GM06990 (cell line): ENCODE results near the gene KCNQ5.

Experiments
- DNase-seq: peaks from one replicate; pipeline ENCODE4 v3.0.0-alpha.2; 2011; ENCODE audit not compliant: insufficient read length; ENCODE audit errors: extremely low read depth
- H3K27me3 ChIP-seq: replicated peaks from 2 replicates; pipeline ENCODE4 v1.6.0; 2011; ENCODE audit warnings: low read length; ENCODE audit not compliant: control insufficient read depth, insufficient read depth
- H3K36me3 ChIP-seq: 2 replicates; pipeline ENCODE4 v1.5.1; 2011; ENCODE audit warnings: low read length; ENCODE audit not compliant: control insufficient read depth, insufficient read depth
- H3K4me3 ChIP-seq: replicated peaks from 2 replicates; pipeline ENCODE4 v1.5.1; 2011; ENCODE audit warnings: low read depth, mild to moderate bottlenecking, control low read depth, low read length
- CTCF ChIP-seq: IDR thresholded peaks from 2 replicates; pipeline ENCODE4 v1.5.1; 2011; ENCODE audit warnings: low read length, control low read depth, mild to moderate bottlenecking, inconsistent platforms; ENCODE audit not compliant: insufficient read depth, poor library complexity, severe bottlenecking

The KCNQ5 gene

GRCh38 chr6:73234733-73235132 lies 612.9 kb downstream of the KCNQ5 start:
- no peak overlapping the region for H3K4me3 ChIP-seq
- DNase-seq = no peak
- TF ChIP-seq CTCF = no peak
- no peaks in the 10 kb centered on the region for H3K36me3 ChIP-seq
- no peaks in the 10 kb centered on the region for H3K27me3 ChIP-seq

- no peak for DNase-seq
- H3K4me3 ChIP-seq = no peak overlapping the region
These were observed 614.4 kb downstream of the KCNQ5 start for GRCh38 chr6:73236144-73236750.

GRCh38 chr6:73240730-73241129 lies 618.9 kb downstream of the KCNQ5 start:
- DNase-seq = no peak
- no peaks in the 10 kb centered on the region for H3K27me3 ChIP-seq
- TF ChIP-seq CTCF = no peak
- H3K36me3 ChIP-seq = no peaks in the 10 kb centered on the region
- H3K4me3 ChIP-seq = no peak overlapping the region

More at GRCh38 chr6:73236144-73236750, 614.4 kb downstream of the KCNQ5 start:
- no peak for TF ChIP-seq CTCF
- no peaks in the 10 kb centered on the region for H3K36me3 ChIP-seq
- H3K27me3 ChIP-seq = no peaks in the 10 kb centered on the region

- H3K36me3 ChIP-seq = no peaks in the 10 kb centered on the region
- DNase-seq = no peak
- no peak for TF ChIP-seq CTCF
- H3K4me3 ChIP-seq = no peak overlapping the region
- no peaks in the 10 kb centered on the region for H3K27me3 ChIP-seq
These were observed 620.1 kb downstream of the KCNQ5 start for GRCh38 chr6:73242001-73242400.
